ENCODE data around the gene NFIB. TPM values are rescaled to one million over a fixed set of nuclear protein-coding genes. Genes with fewer than 3 reads are reported as not detected.

NFIB gene
- total and polyA plus RNA-seq, 8 donors, result 6.7 to 624 (median 71.4) TPM

GRCh38 chr9:14056316-14056861, 257.6 kb downstream of the NFIB start:
- no peaks in the 10 kb centered on the region for H3K27me3 ChIP-seq
- H3K9me3 ChIP-seq, result no peaks in the 10 kb centered on the region
- TF ChIP-seq EP300 (IDR thresholded peaks at IDR 0.05), result no peak
- no peak for TF ChIP-seq POLR2A (IDR thresholded peaks at IDR 0.05)
- no peak for TF ChIP-seq CTCF (IDR thresholded peaks at IDR 0.05)
- no peak for TF ChIP-seq POLR2AphosphoS5 (IDR thresholded peaks at IDR 0.05)
- H3K36me3 ChIP-seq, result no peaks in the 10 kb centered on the region
- intact Hi-C loops (cut with DNase I; ENCODE audit: low total_unique reads), result no loop called here
- H3K4me3 ChIP-seq, result no peak overlapping the region
- H3K4me1 ChIP-seq, result peaks cover 0 to 4% (median 0%) of the 10 kb centered on the region in 4 donors
- H3K27ac ChIP-seq, result no peak overlapping the region
- peak in 1 of 2 donors; percentile 17 for DNase-seq
- WGBS, 5 donors, result 45 to 66% (median 59%) methylated on average over 3 of the region's 3 CpGs

- Histone ChIP-seq H3K36me3 (no peaks in the 10 kb centered on the region), H3K27me3 (no peaks in the 10 kb centered on the region), H3K4me3 (no peak overlapping the region), H3K9me3 (no peaks in the 10 kb centered on the region), H3K4me1 (peaks cover 0 to 4% (median 0%) of the 10 kb centered on the region in 4 donors), H3K27ac (no peak overlapping the region)
- DNase-seq, result no peak
- 73 to 91% (median 86%) methylated on average over 2 of the region's 2 CpGs for WGBS, 5 donors
- TF ChIP-seq POLR2AphosphoS5 (IDR thresholded peaks at IDR 0.05), result no peak
- no peak for TF ChIP-seq EP300 (IDR thresholded peaks at IDR 0.05)
- TF ChIP-seq CTCF (IDR thresholded peaks at IDR 0.05), result no peak
- intact Hi-C loops (cut with DNase I; ENCODE audit: low total_unique reads), result no loop called here
Measured at GRCh38 chr9:14054096-14054495, 259.8 kb downstream of the NFIB start.

GRCh38 chr9:14052359-14052758, 261.6 kb downstream of the NFIB start:
- 33 to 57% (median 44%) methylated on average over 2 of the region's 2 CpGs for WGBS, 5 donors
- Histone ChIP-seq H3K27ac (no peak overlapping the region), H3K9me3 (no peaks in the 10 kb centered on the region), H3K4me1 (peaks cover 0 to 4% (median 0%) of the 10 kb centered on the region in 4 donors), H3K4me3 (peak overlapping the region in 1 of 4 donors; percentile 8), H3K36me3 (no peaks in the 10 kb centered on the region), H3K27me3 (no peaks in the 10 kb centered on the region)
- DNase-seq, result no peak
- intact Hi-C loops (cut with DNase I; ENCODE audit: low total_unique reads), result no loop called here
- TF ChIP-seq CTCF (IDR thresholded peaks at IDR 0.05) (no peak), POLR2A (IDR thresholded peaks at IDR 0.05) (no peak), POLR2AphosphoS5 (IDR thresholded peaks at IDR 0.05) (no peak), EP300 (IDR thresholded peaks at IDR 0.05) (no peak)

GRCh38 chr9:14051419-14051818, 262.5 kb downstream of the NFIB start:
- DNase-seq, result no peak
- no peak for TF ChIP-seq POLR2A (IDR thresholded peaks at IDR 0.05)
- TF ChIP-seq POLR2AphosphoS5 (IDR thresholded peaks at IDR 0.05), result no peak
- no peak for TF ChIP-seq CTCF (IDR thresholded peaks at IDR 0.05)
- TF ChIP-seq EP300 (IDR thresholded peaks at IDR 0.05), result no peak
- Histone ChIP-seq H3K4me3 (no peak overlapping the region), H3K9me3 (no peaks in the 10 kb centered on the region), H3K36me3 (no peaks in the 10 kb centered on the region), H3K4me1 (peaks cover 0 to 4% (median 0%) of the 10 kb centered on the region in 4 donors), H3K27ac (no peak overlapping the region), H3K27me3 (no peaks in the 10 kb centered on the region)
- intact Hi-C loops (cut with DNase I; ENCODE audit: low total_unique reads), result no loop called here

All from stomach (tissue), 9 donors.